ENCODE data around the gene CACNA2D1.

The CACNA2D1 gene

DNA sequence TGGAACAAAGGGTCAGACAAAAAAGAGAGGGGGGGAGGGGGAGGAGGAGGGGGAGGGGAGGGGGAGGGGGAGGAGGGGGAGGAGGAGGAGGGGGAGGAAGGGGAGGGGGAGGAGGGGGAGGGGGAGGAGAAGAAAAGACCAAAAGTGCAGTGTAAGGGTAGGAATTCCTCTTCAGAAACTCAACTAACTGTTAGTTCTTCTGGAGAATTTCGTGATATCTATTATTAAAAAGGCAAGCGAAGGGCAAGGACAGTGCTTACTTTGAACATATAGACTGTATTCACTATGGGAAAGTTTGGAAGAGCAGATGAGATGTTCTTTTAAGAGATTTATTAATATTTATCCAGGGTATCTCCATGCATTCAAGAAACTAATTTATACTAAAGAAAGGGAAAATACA lies 258.1 kb downstream of the CACNA2D1 start:
- no peaks in the 10 kb centered on the region for H3K36me3 ChIP-seq (ENCODE audit: control insufficient read depth in 1 of 2, insufficient read depth in 2 of 2, low read length in 2 of 2)
- H3K27ac ChIP-seq (ENCODE audit: low read length), result no peak overlapping the region
- H3K27me3 ChIP-seq (ENCODE audit: low read depth, low read length), result no peaks in the 10 kb centered on the region
- H3K4me3 ChIP-seq (ENCODE audit: low read depth in 1 of 2, low read length in 2 of 2), result no peak overlapping the region
- H3K9me3 ChIP-seq (ENCODE audit: control insufficient read depth in 1 of 2, low read length in 2 of 2), result no peaks in the 10 kb centered on the region
- H3K4me1 ChIP-seq (ENCODE audit: control insufficient read depth in 1 of 2, insufficient read depth in 2 of 2, low read length in 2 of 2), result no peaks in the 10 kb centered on the region

DNA sequence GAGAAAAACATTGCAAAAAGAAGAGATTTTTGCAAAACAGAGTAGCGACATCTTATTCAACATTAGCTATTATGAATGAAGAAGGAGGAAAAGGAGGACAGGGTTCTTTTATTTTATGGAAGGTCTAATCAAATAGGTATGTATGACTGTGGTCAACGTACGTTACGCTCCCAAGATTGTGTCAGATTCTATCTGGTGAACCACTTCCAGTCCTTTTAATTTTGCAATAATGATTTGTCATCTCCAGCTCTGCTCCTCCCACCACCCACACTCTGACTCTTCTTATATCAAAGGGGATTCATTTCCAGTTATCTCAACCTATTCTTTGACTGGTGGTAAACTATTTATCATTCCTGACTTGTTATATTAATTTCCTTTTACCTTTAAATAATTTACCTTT lies 259.9 kb downstream of the CACNA2D1 start:
- H3K4me3 ChIP-seq (ENCODE audit: low read depth in 1 of 2, low read length in 2 of 2), result no peak overlapping the region
- no peaks in the 10 kb centered on the region for H3K4me1 ChIP-seq (ENCODE audit: control insufficient read depth in 1 of 2, insufficient read depth in 2 of 2, low read length in 2 of 2)
- no peak overlapping the region for H3K27ac ChIP-seq (ENCODE audit: low read length)
- no peaks in the 10 kb centered on the region for H3K27me3 ChIP-seq (ENCODE audit: low read depth, low read length)
- H3K9me3 ChIP-seq (ENCODE audit: control insufficient read depth in 1 of 2, low read length in 2 of 2), result no peaks in the 10 kb centered on the region
- no peaks in the 10 kb centered on the region for H3K36me3 ChIP-seq (ENCODE audit: control insufficient read depth in 1 of 2, insufficient read depth in 2 of 2, low read length in 2 of 2)

DNA sequence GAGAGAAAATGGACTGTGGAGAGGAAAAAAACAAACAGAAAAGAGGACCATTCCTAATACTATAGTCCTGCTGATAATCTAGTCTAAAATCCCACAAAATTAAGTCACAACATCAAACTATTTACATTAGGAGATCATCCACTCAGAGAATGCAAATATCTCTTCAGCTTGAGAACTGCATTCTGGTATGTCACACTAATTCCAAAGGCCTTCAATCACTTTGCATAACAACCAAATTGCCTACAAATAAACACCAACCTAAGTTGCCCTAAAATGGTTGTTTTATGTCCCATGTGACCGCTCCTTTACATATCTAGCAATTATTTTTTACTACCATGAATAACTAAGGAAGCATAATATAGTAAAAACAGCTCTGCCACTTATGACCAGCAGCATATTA lies 264.3 kb downstream of the CACNA2D1 start:
- no peaks in the 10 kb centered on the region for H3K27me3 ChIP-seq (ENCODE audit: low read depth, low read length)
- no peak overlapping the region for H3K27ac ChIP-seq (ENCODE audit: low read length)
- H3K4me1 ChIP-seq (ENCODE audit: control insufficient read depth in 1 of 2, insufficient read depth in 2 of 2, low read length in 2 of 2), result peaks cover 0 to 6% of the 10 kb centered on the region in 2 donors
- H3K9me3 ChIP-seq (ENCODE audit: control insufficient read depth in 1 of 2, low read length in 2 of 2), result no peaks in the 10 kb centered on the region
- no peak overlapping the region for H3K4me3 ChIP-seq (ENCODE audit: low read depth in 1 of 2, low read length in 2 of 2)
- H3K36me3 ChIP-seq (ENCODE audit: control insufficient read depth in 1 of 2, insufficient read depth in 2 of 2, low read length in 2 of 2), result no peaks in the 10 kb centered on the region

DNA sequence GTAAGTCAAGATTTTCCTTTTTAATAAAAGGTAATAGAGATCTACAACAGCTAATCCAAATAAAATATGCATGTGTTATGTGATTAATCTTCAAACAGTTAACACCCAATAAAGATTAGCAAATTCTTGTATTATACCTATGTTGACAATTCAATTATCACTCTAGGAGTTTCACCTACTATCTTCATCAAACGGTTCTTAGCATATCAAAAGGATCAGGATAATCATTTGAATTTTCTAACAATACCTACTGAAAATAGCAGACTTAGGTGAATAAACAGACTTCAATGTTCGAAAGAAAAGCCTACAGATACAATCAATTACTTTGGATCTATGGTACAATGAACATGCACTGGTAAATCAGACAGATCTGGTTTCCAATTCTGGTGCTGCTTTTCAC lies 268.3 kb downstream of the CACNA2D1 start:
- H3K4me3 ChIP-seq (ENCODE audit: low read depth in 1 of 2, low read length in 2 of 2), result no peak overlapping the region
- H3K27ac ChIP-seq (ENCODE audit: low read length), result no peak overlapping the region
- H3K36me3 ChIP-seq (ENCODE audit: control insufficient read depth in 1 of 2, insufficient read depth in 2 of 2, low read length in 2 of 2), result no peaks in the 10 kb centered on the region
- no peaks in the 10 kb centered on the region for H3K27me3 ChIP-seq (ENCODE audit: low read depth, low read length)
- no peaks in the 10 kb centered on the region for H3K9me3 ChIP-seq (ENCODE audit: control insufficient read depth in 1 of 2, low read length in 2 of 2)
- peaks cover 0 to 10% of the 10 kb centered on the region in 2 donors for H3K4me1 ChIP-seq (ENCODE audit: control insufficient read depth in 1 of 2, insufficient read depth in 2 of 2, low read length in 2 of 2)

DNA sequence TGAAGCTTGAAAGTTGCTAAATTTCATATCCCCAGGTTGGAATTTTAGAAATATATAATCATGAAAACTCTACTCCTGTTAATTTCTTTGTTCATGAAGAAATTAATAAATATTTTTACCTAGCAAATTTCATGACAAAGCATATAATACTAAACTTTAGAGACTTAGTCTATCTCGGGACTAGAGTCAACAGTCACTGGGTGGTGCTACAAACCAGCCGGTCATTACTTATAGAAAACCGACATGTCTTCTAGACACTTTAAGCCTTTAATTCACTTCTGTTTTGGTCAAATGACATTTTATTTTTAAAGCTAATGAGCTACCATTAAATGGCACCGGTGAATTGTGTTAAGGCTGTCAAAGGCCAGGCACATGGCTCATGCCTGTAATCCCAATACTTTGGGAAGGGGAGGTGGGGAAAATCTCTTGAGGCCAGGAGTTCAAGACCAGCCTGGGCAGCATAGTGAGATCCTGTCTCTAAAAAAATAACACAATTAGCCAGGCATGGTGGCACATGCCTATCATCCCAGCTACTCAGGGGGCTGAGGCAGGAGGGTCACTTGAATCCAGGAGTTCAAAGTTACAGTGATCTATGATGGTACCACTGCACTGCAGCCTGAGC lies 270.1 kb downstream of the CACNA2D1 start:
- H3K36me3 ChIP-seq (ENCODE audit: control insufficient read depth in 1 of 2, insufficient read depth in 2 of 2, low read length in 2 of 2), result no peaks in the 10 kb centered on the region
- no peak overlapping the region for H3K27ac ChIP-seq (ENCODE audit: low read length)
- H3K27me3 ChIP-seq (ENCODE audit: low read depth, low read length), result no peaks in the 10 kb centered on the region
- peaks cover 0 to 10% of the 10 kb centered on the region in 2 donors for H3K4me1 ChIP-seq (ENCODE audit: control insufficient read depth in 1 of 2, insufficient read depth in 2 of 2, low read length in 2 of 2)
- no peaks in the 10 kb centered on the region for H3K9me3 ChIP-seq (ENCODE audit: control insufficient read depth in 1 of 2, low read length in 2 of 2)
- H3K4me3 ChIP-seq (ENCODE audit: low read depth in 1 of 2, low read length in 2 of 2), result no peak overlapping the region

DNA sequence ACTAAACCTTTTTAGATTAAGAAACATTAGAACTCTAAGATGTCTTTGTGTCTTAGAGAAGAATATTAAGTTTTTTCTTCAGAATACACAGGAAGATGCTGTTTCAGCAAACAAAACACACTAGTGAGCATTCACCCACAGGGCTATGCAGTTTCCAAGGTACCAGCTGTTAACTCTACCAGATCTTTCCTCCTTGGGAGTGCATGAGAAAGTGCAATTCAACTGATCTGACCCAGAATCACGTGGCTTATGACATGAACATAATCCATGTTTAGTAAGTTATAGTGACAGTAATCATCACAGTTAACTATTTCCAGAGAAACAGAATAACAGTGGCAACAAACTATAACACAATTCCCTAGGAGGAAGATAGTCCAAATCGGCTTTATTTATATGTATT lies 270.7 kb downstream of the CACNA2D1 start:
- Histone ChIP-seq H3K9me3 (ENCODE audit: control insufficient read depth in 1 of 2, low read length in 2 of 2) (no peaks in the 10 kb centered on the region), H3K4me3 (ENCODE audit: low read depth in 1 of 2, low read length in 2 of 2) (no peak overlapping the region), H3K27ac (ENCODE audit: low read length) (no peak overlapping the region), H3K27me3 (ENCODE audit: low read depth, low read length) (no peaks in the 10 kb centered on the region), H3K36me3 (ENCODE audit: control insufficient read depth in 1 of 2, insufficient read depth in 2 of 2, low read length in 2 of 2) (no peaks in the 10 kb centered on the region), H3K4me1 (ENCODE audit: control insufficient read depth in 1 of 2, insufficient read depth in 2 of 2, low read length in 2 of 2) (peaks cover 0 to 10% of the 10 kb centered on the region in 2 donors)

DNA sequence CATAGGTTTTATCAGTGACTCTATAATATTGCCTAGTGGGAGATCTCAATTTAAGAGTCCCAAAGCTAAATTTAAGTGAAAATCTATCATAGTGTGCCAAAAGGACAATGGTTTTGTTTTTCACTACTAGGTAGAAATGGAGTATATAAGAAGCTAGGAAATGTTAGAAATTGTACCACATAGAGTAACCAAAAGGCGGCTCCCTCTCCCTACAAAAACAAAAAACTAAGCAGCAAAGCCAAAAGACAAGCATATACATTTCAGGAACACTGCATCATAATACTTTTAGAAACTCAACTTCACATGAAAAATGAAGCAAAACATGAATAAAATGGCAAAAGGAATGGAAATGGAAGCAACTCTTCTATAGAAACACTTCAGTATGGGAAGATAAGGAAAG lies 271.6 kb downstream of the CACNA2D1 start:
- H3K36me3 ChIP-seq (ENCODE audit: control insufficient read depth in 1 of 2, insufficient read depth in 2 of 2, low read length in 2 of 2), result no peaks in the 10 kb centered on the region
- H3K9me3 ChIP-seq (ENCODE audit: control insufficient read depth in 1 of 2, low read length in 2 of 2), result no peaks in the 10 kb centered on the region
- H3K27ac ChIP-seq (ENCODE audit: low read length), result no peak overlapping the region
- no peak overlapping the region for H3K4me3 ChIP-seq (ENCODE audit: low read depth in 1 of 2, low read length in 2 of 2)
- H3K27me3 ChIP-seq (ENCODE audit: low read depth, low read length), result no peaks in the 10 kb centered on the region
- H3K4me1 ChIP-seq (ENCODE audit: control insufficient read depth in 1 of 2, insufficient read depth in 2 of 2, low read length in 2 of 2), result peaks cover 0 to 10% of the 10 kb centered on the region in 2 donors

DNA sequence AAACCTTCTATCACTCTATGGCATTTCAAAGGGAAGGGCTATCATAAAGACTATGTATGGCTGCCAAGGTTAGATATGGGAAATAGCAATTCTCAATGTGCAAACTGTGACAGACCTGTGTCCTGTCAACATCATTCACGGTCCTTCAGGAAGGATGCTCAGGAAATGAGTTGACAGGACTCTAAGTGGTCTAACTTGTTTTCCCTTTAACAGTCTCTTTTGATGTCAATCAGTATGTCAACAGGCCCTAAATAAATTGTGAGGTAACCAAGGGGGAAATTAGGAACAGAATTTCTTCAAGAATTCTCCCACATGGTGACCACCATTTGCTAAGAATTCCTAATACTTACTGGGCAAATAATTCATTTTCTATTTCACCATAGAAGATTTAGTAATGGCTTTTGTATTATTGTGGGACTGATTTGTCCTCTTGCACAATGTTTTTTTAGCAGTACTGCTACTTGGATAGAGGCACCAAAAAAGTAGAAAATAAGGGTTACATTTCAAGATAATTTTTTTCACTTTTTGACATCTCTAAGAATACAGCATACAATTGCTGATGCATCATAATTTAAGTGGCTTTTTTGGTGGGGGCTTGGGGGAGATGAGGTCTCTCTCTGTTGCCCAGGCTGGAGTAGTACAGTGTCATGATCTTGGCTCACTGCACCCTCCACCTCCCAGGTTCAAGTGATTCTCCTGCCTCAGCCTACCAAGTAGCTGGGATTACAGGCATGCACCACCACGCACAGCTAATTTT lies 275.8 kb downstream of the CACNA2D1 start:
- Histone ChIP-seq H3K4me1 (ENCODE audit: control insufficient read depth in 1 of 2, insufficient read depth in 2 of 2, low read length in 2 of 2) (peaks cover 0 to 8% of the 10 kb centered on the region in 2 donors), H3K27ac (ENCODE audit: low read length) (no peak overlapping the region), H3K27me3 (ENCODE audit: low read depth, low read length) (no peaks in the 10 kb centered on the region), H3K4me3 (ENCODE audit: low read depth in 1 of 2, low read length in 2 of 2) (no peak overlapping the region), H3K36me3 (ENCODE audit: control insufficient read depth in 1 of 2, insufficient read depth in 2 of 2, low read length in 2 of 2) (no peaks in the 10 kb centered on the region), H3K9me3 (ENCODE audit: control insufficient read depth in 1 of 2, low read length in 2 of 2) (no peaks in the 10 kb centered on the region)

DNA sequence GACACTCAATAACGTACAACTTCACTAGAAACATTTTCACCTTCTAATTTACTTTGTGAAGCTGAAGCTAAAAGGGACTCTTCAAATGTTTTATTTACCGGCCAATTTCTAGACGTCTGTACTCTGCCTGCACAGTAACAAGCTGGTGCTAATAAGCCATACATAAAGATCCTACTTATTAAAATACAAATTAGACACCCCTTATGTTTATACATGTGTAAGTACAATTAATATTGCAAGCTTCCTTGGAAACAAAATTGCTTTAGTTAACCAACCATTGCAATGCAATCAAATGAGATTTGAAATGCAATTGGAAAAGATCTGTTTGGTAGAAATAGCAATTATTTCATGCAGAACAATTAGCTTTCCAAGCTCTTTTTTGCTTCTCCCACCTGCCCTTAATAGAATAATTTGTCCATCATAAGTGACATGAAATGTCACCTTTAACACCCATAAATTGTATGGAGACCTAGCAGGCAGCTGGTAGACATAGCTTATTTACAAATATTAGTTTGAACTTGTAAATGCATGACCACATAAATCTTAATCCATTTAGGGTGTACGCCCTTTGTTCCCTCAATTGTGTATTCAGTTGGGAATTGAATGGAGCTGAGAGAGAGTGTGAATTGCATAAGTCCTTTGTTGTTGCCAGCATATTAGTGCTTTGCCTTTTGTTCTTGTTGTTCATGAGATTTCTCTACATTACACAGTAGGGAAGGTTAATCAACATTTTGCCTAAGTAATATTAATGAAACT lies 277.1 kb downstream of the CACNA2D1 start:
- no peak overlapping the region for H3K27ac ChIP-seq (ENCODE audit: low read length)
- no peak overlapping the region for H3K4me3 ChIP-seq (ENCODE audit: low read depth in 1 of 2, low read length in 2 of 2)
- H3K27me3 ChIP-seq (ENCODE audit: low read depth, low read length), result no peaks in the 10 kb centered on the region
- H3K9me3 ChIP-seq (ENCODE audit: control insufficient read depth in 1 of 2, low read length in 2 of 2), result no peaks in the 10 kb centered on the region
- H3K36me3 ChIP-seq (ENCODE audit: control insufficient read depth in 1 of 2, insufficient read depth in 2 of 2, low read length in 2 of 2), result no peaks in the 10 kb centered on the region
- H3K4me1 ChIP-seq (ENCODE audit: control insufficient read depth in 1 of 2, insufficient read depth in 2 of 2, low read length in 2 of 2), result peaks cover 0 to 8% of the 10 kb centered on the region in 2 donors

DNA sequence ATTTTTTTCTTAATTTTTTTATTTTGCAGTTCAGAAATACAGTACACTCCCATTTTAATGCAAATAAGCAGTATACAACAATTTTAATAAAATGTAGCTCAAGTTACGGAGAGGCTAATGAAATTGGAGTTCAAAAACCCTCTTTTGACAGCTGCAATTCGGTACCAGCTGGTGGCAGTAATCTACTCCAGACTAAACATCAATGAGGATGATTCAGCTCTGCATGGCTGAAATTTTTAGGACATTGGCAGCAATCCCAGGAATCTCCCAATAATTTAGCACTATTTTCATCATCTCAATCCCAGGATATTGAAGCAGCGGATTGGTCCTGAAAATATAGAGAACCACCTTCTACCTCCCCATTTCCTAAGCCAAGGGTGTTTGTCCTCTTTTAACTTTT lies 278.8 kb downstream of the CACNA2D1 start:
- H3K9me3 ChIP-seq (ENCODE audit: control insufficient read depth in 1 of 2, low read length in 2 of 2), result no peaks in the 10 kb centered on the region
- H3K27ac ChIP-seq (ENCODE audit: low read length), result no peak overlapping the region
- H3K36me3 ChIP-seq (ENCODE audit: control insufficient read depth in 1 of 2, insufficient read depth in 2 of 2, low read length in 2 of 2), result no peaks in the 10 kb centered on the region
- no peaks in the 10 kb centered on the region for H3K27me3 ChIP-seq (ENCODE audit: low read depth, low read length)
- no peak overlapping the region for H3K4me3 ChIP-seq (ENCODE audit: low read depth in 1 of 2, low read length in 2 of 2)
- peaks cover 0 to 8% of the 10 kb centered on the region in 2 donors for H3K4me1 ChIP-seq (ENCODE audit: control insufficient read depth in 1 of 2, insufficient read depth in 2 of 2, low read length in 2 of 2)

DNA sequence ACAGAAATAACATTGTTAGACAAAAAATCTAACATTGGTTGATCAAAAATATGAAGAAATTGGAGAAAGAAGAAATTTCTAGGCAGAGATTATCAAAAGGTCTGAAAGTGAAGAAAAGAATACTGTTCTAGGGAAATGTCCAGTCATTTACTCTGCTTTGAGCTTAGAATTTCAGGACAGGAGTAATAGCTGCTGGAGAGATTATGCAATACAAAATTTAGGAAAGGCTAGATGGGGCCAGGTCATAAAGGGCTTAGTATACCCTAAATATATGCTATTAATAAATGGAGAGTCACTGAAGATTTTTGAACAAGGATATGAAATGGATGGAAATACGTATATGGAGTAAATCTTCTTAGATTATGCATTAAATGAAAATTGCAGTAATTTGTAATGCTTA lies 279.2 kb downstream of the CACNA2D1 start:
- peaks cover 0 to 8% of the 10 kb centered on the region in 2 donors for H3K4me1 ChIP-seq (ENCODE audit: control insufficient read depth in 1 of 2, insufficient read depth in 2 of 2, low read length in 2 of 2)
- H3K27me3 ChIP-seq (ENCODE audit: low read depth, low read length), result no peaks in the 10 kb centered on the region
- no peaks in the 10 kb centered on the region for H3K36me3 ChIP-seq (ENCODE audit: control insufficient read depth in 1 of 2, insufficient read depth in 2 of 2, low read length in 2 of 2)
- H3K27ac ChIP-seq (ENCODE audit: low read length), result no peak overlapping the region
- H3K4me3 ChIP-seq (ENCODE audit: low read depth in 1 of 2, low read length in 2 of 2), result no peak overlapping the region
- H3K9me3 ChIP-seq (ENCODE audit: control insufficient read depth in 1 of 2, low read length in 2 of 2), result no peaks in the 10 kb centered on the region
